NCI-H510A (cell line): Measurements from ENCODE around the gene IGSF1.

Source experiments
- DNase-seq: peaks from one replicate; lab custom pipeline; 2025; lab: John Stamatoyannopoulos, UW

The IGSF1 gene

GRCh38 chrX:131288738-131289511, at the start of gene IGSF1:
IGSF1 (minus strand) TSS chrX:131289306; CDS start chrX:131286674, 2,632 bp downstream.
- no peak for DNase-seq

GRCh38 chrX:131332331-131332730, 43.2 kb upstream of the IGSF1 start:
- no peak for DNase-seq

DNA sequence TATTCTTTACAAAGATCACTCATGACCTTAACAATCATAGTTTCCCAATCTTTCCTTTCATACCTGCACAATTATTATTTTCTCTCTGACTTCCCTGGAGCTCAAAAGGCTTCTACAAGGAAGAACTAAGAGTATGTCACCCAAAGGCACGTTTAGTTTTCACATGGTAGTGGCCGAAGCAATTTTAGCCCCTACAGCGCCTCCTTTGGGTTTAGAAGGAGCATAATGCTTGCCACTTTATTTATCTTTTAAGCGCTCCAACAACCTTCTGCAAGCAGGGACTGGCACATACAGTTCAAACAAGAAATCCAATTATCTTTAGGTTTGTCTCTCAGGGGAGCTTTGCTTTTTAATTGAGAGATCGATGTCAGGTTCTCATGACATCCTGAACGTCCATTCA, 42.0 kb upstream of the IGSF1 start:
- no peak for DNase-seq

- no peak for DNase-seq
Observed at GRCh38 chrX:131330735-131331134, 41.6 kb upstream of the IGSF1 start.

GRCh38 chrX:131322651-131323050, 33.5 kb upstream of the IGSF1 start:
- DNase-seq = no peak

- DNase-seq = no peak
Observed at GRCh38 chrX:131317326-131317725, 28.2 kb upstream of the IGSF1 start.

DNA sequence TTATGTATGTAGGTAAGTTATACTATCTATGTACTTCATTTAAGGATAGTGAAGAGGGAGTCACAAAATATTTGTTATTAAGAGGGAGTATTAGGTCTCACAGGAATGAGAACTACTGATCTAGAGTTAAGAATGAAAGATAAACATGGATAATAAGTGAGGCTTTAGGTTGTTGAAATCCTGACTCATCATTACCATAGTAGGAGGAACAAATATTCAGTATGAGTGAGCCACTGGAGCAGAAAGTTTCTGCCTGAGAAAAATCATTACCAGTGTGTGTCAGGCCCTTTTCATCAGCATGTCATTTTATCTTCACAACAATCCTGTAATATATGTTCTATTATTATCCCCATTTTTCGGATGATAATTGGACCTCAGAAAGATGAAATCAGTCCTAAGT, 27.2 kb upstream of the IGSF1 start:
- no peak for DNase-seq

DNA sequence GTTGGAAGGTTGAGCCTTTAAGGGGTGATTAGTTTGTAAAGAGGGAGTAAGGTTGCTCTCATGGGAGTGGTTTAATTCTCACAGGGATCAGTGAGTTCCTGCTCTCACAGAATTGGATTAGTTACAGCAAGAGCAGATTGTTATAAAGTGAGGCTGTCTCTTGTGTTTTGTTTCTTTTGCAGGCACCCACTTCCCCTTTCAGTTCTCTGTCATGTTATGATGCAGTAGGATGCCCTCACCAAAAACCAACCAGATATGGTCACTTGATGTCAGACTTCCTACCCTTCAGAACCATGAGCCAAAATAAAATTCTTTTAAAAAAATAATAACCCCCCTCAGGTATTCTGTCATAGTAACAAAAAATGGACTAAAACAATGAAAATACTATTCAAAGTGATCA, 19.9 kb upstream of the IGSF1 start:
- DNase-seq = no peak

DNA sequence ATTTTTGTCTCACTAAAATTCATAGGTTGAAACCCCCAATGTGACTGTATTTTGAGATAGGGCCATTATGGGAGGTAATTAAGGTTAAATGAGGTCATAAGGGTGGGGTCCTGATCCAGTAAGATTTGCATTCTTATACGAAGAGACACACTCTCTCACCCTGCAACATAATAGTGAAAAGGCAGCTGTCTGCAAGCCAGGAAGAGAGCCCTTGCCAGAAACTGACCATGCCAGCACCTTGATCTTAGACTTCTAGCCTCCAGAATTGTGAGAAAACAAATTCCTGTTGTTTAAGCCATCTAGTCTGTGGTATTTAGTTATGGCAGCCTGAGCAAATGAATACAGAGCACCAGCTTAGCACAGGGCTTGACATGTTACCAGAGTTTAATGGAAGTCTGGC, 17.5 kb upstream of the IGSF1 start:
- DNase-seq = no peak

- DNase-seq = no peak
Observed at GRCh38 chrX:131305926-131306325, 16.8 kb upstream of the IGSF1 start.

- no peak for DNase-seq
Observed at GRCh38 chrX:131302701-131303100, 13.6 kb upstream of the IGSF1 start.

- no peak for DNase-seq
Observed at GRCh38 chrX:131301155-131301554, 12.0 kb upstream of the IGSF1 start.

DNA sequence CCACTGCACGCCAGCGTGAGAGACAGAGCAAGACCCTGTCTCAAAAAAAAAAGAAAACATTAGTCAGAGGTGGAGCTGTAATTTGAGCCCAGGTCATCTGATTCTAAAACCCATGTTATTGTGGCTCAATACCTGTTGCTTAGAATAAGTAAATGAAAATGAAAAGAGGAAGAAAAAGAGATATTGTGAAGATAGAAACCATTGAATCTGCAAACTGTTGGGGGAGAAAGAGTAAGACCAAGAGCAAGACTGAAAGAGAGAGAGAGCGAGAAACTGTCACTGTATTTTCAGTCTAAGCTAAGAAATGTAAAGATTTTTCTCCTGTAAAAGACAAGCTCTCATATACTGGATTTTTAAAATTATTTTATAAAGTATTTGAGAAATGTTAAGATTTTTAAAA, 9.7 kb upstream of the IGSF1 start:
- no peak for DNase-seq

DNA sequence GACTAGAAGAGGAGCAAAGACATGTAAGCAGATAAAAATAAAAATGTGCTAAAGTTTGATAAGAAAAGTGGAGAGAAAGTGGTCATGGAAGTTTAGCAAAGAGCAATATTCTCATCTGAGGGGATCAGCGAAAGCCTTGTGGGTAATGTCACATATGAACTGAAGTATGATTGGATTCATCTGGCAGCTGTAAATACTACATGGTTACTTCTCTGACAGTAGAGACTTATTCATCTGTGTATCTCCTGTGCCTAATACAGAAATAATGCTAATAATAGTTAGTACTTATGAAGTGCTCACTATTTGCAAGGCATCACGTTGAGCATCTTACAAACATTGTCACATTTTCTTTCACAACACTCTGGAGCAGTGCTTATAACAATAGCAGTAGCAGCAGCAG, 8.9 kb upstream of the IGSF1 start:
- no peak for DNase-seq

GRCh38 chrX:131289527-131289926, 421 bp upstream of the IGSF1 start:
- DNase-seq = no peak

GRCh38 chrX:131288188-131288587, 918 bp downstream of the IGSF1 start:
- no peak for DNase-seq

DNA sequence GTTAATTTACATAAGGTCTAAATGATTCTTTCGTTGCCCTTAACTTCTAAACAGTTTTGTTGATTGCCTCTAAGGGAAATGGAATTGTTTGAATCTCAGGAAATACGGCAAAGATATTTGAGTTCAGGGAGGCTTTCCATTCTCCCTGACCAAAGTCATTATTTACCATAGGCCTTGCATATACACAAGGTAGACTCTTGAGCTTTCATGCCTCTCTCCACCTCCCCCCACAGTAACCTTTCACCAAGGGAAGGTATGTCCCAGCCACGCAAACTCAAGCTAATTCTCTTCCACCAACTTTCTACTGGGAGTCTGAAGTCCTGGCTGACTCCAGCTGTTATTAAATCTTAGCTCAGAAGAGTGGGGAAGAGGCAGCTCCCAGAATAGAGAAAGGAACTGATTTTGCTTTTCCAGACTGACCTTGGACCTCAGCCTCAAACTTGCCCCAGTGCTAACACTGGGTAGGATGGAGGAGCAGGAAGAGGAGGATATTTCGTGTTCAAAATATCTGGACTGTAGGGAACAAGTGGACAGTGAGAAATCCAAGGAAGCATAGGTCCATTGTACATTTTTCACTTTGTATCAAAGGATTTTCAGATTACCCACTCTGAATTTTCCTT, 1.4 kb downstream of the IGSF1 start:
- DNase-seq = no peak

DNA sequence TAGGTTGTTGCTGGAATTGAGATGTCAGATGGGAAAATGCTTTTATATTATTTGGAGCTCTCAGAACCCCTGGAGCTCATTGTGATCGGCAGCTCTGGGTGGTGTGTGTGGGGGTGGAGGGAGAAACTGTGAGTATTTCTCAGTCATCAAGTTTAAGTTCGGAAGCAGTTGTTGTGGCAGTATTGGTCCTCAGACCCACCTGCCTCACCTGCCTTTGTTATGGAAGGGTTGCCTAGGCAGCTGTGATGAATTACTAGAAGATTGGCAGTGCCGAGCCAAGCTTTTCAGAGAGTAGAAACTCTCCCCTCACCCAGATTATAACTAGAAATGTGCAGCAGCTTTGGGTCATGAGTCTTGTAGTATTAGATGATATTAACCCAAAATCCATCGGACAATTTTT, 9.5 kb downstream of the IGSF1 start:
- no peak for DNase-seq

DNA sequence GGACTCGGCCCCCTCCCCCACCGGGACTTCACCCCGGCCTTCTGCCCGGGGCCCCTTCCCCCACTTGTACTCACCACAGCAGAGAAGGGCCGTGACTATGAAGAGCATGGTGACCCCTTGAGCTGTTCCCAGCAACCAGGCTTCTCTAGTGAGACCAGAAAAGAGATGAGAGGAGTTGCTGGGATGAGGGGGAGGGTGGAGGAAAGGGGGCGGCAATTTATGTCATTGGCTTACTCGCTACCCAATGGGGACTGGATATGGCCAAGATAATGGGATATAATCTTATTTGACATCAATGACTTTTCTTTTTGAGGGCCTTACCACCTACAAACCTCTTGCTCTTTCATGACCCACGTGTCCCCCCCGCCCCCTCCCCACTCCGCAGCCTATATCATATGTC, 9.9 kb downstream of the IGSF1 start:
- DNase-seq = no peak

GRCh38 chrX:131277543-131278136, 11.5 kb downstream of the IGSF1 start:
- peak; percentile 27 for DNase-seq

GRCh38 chrX:131273011-131273410, 16.1 kb downstream of the IGSF1 start:
- DNase-seq = no peak

DNA sequence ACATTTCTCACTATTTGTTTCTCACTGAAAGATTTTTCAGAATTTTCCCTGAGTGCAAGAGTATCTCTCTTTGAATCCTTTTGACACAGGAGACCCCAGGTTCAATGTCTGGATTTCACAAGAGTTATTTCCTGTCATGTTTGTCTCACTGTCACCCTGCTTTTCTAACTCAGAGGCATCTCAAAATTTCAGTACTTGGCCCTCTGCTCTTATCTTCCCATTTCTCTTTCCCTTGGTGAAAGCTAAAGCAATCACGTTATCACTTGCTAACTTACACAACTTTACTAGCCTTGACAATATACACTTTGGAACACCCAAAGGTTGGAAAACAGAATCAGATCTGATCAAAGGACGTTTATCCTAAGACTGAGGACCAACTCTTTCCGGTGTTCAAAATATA, 17.3 kb downstream of the IGSF1 start:
- no peak for DNase-seq

- DNase-seq = no peak
Observed at GRCh38 chrX:131271274-131271673, 17.8 kb downstream of the IGSF1 start.
